Measurements from ENCODE around the gene CDR2L.
"Not testable (repeated sequence)": the region's sequence is repeated elsewhere in the genome, so short reads cannot be mapped to it uniquely, and the experiment has no call there.

CDR2L gene

DNA sequence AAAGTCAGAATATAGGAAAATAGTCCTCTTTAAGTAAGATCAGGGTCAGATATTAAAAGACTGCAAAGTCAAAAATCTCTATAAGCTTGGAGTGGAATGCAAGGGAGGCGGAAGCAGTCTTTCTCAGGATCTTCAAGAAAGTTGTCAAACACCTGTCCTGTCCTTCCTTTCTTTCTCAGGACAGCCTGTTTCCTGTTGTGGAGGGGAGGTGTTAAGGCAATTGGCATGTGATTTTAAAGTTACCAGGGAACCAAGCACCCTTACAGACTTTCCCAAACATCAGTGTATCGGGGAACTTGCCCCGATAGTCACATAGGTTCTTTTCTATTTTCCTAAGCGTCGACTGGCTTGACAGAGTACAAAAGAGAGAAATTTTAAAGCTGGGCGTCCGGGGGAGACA lies 57.3 kb downstream of the CDR2L start:
- DNase-seq (ENCODE audit: low spot score): no peak

DNA sequence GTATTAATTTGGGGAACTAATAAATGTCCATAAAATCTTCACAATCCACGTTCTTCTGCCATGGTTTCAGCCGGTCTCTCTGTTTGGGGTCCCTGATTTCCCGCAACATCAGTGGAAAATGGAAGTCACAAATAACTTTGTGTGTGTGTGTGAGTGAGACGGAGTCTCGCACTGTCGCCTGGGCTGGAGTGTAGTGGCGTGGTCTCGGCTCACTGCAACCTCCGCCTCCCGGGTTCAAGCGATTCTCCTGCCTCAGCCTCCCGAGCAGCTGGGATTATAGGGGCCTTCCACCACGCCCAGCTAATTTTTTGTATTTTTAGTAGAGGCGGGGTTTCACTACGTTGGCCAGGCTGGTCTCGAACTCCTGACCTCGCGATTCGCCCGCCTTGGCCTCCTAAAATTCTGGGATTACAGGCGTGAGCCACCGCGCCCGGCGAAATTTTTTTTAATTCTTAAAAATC lies 58.5 kb downstream of the CDR2L start:
- not testable (repeated sequence) for DNase-seq (ENCODE audit: low spot score)

DNA sequence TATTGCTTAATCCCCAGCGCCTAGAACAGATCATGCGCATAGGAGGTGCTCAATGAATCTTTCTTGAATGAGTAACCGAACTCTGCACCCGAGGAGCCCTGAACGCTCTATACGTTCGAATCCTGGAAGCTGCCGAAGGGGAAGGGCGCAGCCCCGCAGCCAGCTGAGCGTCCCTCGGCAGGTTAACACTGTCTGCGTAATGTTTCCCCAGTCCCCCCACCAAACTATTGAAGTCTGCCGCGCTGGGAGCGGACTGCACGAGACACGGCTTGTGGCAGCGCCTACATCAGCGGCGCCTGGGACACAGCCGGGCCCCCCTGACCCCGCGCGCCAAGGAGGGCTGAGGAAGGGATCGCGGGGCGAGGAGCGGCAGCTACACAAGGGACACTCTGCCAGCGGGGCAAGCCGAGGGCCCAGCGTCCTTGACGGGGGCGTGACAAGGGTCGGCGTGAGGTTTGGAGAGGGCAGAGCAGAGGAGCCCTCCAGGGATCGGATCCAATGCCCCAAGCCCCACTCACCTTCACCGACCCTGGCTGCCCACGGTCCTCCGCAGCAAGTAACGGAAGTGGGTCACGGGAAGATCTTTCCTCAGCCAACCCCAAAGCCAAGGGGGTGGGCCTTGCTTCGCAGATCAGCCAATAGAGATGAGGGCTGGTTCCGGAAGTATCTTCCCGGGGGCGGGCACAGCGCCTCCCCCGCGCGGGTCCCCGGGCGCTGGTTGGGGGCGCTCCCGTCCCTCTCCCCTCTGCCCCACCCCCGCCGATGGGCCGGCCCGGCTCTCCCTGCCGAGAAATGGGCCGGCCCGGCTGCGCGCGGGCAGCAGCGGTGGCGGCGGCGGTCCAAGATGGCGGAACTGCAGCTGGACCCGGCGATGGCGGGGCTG lies 59.2 kb downstream of the CDR2L start, which contains the start of the genes ATP5PD and KCTD2:
Gene ATP5PD (minus strand): TSS at position 563 of the 883 bp plus-strand sequence. CDS start 4,319 bp downstream, outside the sequence.
Gene KCTD2 (plus strand): TSS at position 819 of the 883 bp plus-strand sequence. CDS start 26 bp downstream, at position 845.
- peak; percentile 99 for DNase-seq (ENCODE audit: low spot score)

DNA sequence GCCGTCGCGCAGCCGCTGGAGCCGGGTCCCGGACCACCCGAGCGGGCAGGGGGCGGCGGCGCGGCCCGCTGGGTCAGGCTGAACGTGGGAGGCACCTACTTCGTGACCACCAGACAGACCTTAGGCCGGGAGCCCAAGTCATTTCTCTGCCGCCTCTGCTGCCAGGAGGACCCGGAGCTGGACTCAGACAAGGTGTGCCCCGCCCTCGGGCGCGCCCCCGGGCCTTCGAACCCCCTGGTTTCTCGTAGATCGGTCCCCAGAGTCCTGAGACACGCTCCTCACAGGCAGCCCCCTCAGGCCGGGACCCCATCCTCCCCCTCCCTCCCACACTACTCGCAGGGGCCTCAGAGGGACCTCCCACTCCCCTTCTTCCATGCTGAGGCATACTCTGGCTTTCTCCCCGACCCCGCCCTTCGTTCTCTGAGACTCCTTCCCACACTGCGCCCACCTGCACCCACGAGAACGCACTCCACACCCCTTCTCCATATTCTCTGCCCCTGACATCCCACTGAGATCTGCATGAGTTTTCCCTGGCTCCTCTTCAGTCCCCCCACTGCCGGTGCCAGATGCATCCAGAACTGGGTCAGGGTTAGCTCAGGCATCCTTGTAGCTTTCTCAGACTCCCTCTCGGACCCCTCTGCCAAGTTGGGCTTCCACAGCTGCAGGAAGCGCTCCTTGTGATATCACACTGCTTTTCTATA lies 60.1 kb downstream of the CDR2L start:
- DNase-seq (ENCODE audit: low spot score): peak; percentile 78

DNA sequence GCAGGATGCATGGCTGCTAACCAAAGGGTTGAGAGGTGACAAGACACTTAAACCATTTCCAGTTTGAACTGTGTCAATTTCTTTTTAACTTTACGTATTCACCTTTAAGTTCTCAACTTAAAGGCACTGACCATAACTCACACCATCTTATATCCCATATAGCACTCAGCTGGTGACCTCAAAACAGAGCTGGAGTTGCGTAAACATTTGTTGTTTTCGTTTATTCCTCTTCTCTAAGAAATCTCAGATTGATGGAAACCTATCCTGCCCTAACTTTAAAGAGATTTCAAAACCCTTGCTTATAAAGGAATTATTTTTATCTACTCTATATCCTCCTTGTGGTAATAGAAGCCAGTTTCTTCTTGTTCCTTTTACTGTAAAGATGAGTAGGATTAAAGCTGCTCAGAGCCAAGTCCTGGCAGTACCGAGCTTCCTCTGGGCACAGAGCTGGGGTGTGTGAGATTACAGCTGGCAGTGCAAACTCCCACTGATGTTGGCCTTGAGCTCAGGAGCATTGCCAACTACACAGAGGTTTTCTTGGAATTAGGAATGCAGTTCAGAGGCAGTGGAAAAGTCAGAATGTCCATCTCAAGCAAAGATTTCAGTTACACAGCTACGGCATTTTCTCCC lies 60.9 kb downstream of the CDR2L start:
- DNase-seq (ENCODE audit: low spot score): no peak

DNA sequence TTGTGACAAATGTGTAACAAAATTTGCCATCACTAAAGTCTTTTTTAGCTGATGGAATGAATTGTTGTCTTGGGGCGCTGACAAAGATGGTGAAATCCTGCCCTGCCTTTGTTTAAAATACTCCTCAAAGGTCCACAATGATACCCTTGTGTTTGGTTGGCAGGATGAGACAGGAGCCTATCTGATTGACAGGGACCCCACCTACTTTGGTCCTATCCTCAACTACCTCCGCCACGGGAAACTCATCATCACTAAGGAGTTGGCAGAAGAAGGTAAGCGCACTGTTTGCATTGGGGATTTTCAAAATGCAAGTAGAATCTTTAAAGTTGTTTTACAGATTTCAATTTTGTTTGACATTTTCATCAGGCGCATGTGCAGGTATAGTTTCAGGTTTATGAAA lies 61.6 kb downstream of the CDR2L start:
- DNase-seq (ENCODE audit: low spot score): no peak

DNA sequence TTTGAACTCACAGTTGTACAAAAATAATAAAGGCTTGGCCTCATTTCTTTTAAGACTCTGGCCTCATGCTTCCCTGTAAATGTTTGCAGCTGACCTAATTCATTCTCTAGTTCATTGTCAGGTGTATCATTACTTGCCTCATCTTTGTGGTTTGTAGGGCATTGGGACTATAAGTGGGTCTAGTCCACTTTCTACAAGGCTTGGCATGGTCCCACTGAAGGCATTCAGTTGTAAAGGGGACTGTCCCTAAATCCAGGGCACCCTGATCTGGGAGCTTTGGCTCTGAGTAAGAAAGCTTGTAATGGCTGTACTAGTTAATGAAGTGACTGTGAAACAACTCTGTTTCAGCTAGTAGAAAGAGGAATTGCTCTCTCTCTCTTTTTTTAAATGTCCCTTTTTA lies 62.3 kb downstream of the CDR2L start:
- no peak for DNase-seq (ENCODE audit: low spot score)

DNA sequence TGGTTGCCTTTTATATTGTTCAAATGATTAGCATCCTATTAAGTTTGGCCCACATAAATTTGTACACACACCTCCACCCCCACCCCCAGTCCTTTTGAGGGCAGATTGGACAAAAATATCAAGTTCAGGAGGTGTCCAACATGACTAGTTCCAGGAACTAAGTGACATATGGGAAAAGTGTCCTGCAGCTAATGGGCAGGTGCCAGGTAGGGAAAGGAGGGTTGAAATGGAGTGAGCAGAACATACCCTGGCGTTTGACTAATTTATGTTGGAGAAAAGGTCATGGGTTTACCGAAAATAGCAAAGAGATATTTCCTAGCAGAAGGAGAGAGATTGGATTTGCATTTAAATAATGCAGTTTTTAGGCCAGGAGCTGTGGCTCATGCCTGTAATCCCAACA lies 64.5 kb downstream of the CDR2L start:
- no peak for DNase-seq (ENCODE audit: low spot score)
